ENCODE results near the gene GRIN3A. TPM values are rescaled to one million over a fixed set of nuclear protein-coding genes. Genes with fewer than 3 reads are reported as not detected.

The GRIN3A gene
- total RNA-seq, 4 donors from 2014 or later, result under 0.01 to 0.06 TPM; not detected in 2

DNA sequence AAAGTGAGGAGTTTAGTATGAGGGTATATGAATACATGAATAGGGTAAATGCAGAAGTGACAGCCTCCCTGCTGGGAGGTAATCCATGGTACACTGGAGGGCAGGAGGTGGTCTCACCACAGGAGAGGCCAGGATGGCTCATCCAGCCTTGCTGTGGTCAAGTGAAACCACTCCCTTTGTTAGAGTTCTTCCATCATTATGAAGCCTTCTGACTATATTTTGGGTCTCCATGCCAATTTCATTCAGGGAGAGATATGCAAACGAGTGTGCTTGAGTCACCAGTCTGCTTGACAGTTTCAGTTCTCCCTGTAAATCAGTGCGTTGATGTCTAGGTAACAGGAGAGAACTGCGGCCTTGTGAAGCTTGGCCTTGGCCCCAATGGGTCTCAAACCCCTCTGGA, 160.1 kb downstream of the GRIN3A start:
- Histone ChIP-seq H3K9me3 (no peaks in the 10 kb centered on the region), H3K4me1 (no peaks in the 10 kb centered on the region), H3K4me3 (no peak overlapping the region), H3K27ac (no peak overlapping the region), H3K27me3 (no peaks in the 10 kb centered on the region), H3K36me3 (no peaks in the 10 kb centered on the region)
- intact Hi-C loops (cut with DNase I), result no loop called here
- WGBS, 2 donors, result 56 to 74% methylated on average over 3 of the region's 3 CpGs
- TF ChIP-seq, protein P1, sequence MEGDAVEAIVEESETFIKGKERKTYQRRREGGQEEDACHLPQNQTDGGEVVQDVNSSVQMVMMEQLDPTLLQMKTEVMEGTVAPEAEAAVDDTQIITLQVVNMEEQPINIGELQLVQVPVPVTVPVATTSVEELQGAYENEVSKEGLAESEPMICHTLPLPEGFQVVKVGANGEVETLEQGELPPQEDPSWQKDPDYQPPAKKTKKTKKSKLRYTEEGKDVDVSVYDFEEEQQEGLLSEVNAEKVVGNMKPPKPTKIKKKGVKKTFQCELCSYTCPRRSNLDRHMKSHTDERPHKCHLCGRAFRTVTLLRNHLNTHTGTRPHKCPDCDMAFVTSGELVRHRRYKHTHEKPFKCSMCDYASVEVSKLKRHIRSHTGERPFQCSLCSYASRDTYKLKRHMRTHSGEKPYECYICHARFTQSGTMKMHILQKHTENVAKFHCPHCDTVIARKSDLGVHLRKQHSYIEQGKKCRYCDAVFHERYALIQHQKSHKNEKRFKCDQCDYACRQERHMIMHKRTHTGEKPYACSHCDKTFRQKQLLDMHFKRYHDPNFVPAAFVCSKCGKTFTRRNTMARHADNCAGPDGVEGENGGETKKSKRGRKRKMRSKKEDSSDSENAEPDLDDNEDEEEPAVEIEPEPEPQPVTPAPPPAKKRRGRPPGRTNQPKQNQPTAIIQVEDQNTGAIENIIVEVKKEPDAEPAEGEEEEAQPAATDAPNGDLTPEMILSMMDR (IDR thresholded peaks at IDR 0.05), result no peak
- TF ChIP-seq POLR2A (IDR thresholded peaks at IDR 0.05), result no peak
- DNase-seq, result no peak

GRCh38 chr9:101574731-101575333, 163.6 kb downstream of the GRIN3A start:
- no peaks in the 10 kb centered on the region for H3K4me1 ChIP-seq
- peaks cover 0 to 8% (median 0%) of the 10 kb centered on the region in 3 donors for H3K36me3 ChIP-seq
- intact Hi-C loops (cut with DNase I), result no loop called here
- no peak overlapping the region for H3K4me3 ChIP-seq
- TF ChIP-seq POLR2A (IDR thresholded peaks at IDR 0.05), result no peak
- TF ChIP-seq, protein P1 (IDR thresholded peaks at IDR 0.05), result no peak
- no peak for DNase-seq
- H3K27ac ChIP-seq, result no peak overlapping the region
- H3K9me3 ChIP-seq, result no peaks in the 10 kb centered on the region
- no peaks in the 10 kb centered on the region for H3K27me3 ChIP-seq

DNA sequence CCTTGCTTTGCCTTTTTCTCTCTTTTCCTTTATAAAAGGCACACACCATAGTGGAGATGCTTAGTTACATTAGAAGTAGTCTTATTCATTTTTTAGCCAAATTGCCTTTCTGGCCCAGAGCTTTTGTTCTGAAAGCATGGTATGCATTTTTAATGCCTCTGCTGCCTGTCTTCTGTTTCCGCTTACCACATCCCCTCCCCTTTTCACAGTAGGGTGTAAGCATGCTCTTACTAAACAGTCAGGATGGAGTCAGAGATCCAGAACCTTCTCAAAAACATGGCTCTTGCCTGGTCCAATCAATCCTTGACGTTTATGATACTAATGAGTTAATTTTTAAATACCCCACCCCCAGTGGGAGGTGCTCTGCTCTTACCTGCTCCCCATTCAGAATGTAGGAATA, 166.1 kb downstream of the GRIN3A start:
- 49 to 87% methylated on average over 2 of the region's 2 CpGs for WGBS, 2 donors
- H3K4me1 ChIP-seq, result no peaks in the 10 kb centered on the region
- intact Hi-C loops (cut with DNase I), result no loop called here

DNA sequence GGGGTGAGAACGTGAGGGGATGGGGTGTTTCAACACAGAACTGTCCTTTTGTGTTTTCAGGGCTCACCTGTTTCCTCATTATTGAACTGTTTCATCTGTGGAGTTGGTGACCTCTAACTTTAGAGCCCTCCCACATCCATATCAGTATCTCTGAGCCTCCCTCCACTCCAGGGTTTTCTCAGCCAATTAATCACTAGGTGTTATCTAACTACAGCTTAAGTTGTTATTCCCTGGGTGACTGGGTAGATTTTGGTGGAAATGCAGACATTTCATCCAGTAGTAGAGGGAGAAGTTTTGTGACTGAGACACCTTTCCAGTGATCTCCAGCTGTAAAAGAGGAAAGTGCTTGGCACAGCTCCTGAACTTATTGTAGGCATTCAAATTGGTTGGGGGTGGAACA, 167.3 kb downstream of the GRIN3A start:
- TF ChIP-seq, protein P1 (IDR thresholded peaks at IDR 0.05), result no peak
- no peak for TF ChIP-seq POLR2A (IDR thresholded peaks at IDR 0.05)
- intact Hi-C loops (cut with DNase I), result no loop called here
- Histone ChIP-seq H3K27me3 (no peaks in the 10 kb centered on the region), H3K4me3 (no peak overlapping the region), H3K9me3 (no peaks in the 10 kb centered on the region), H3K27ac (no peak overlapping the region), H3K36me3 (peaks cover 0 to 42% (median 0%) of the 10 kb centered on the region in 3 donors), H3K4me1 (no peaks in the 10 kb centered on the region)
- no peak for DNase-seq
- WGBS, 2 donors, result 64 to 100% methylated on average over 1 of the region's 1 CpG

More for the DNA sequence above, 166.1 kb downstream of the GRIN3A start:
- Histone ChIP-seq H3K27me3 (no peaks in the 10 kb centered on the region), H3K9me3 (no peaks in the 10 kb centered on the region), H3K4me3 (no peak overlapping the region), H3K27ac (no peak overlapping the region), H3K36me3 (peaks cover 0 to 30% (median 0%) of the 10 kb centered on the region in 3 donors)
- no peak for DNase-seq
- TF ChIP-seq, protein P1 (IDR thresholded peaks at IDR 0.05), result no peak
- TF ChIP-seq POLR2A (IDR thresholded peaks at IDR 0.05), result no peak

GRCh38 chr9:101569741-101570501, 168.5 kb downstream of the GRIN3A start:
- Histone ChIP-seq H3K9me3 (no peaks in the 10 kb centered on the region), H3K27me3 (no peaks in the 10 kb centered on the region), H3K4me1 (no peaks in the 10 kb centered on the region), H3K27ac (no peak overlapping the region), H3K4me3 (no peak overlapping the region), H3K36me3 (peaks cover 0 to 54% (median 0%) of the 10 kb centered on the region in 3 donors)
- TF ChIP-seq, protein P1 (IDR thresholded peaks at IDR 0.05), result no peak
- TF ChIP-seq POLR2A (IDR thresholded peaks at IDR 0.05), result no peak
- no peak for DNase-seq
- 74 to 83% methylated on average over 5 of the region's 5 CpGs for whole genome bisulfite sequencing, 2 donors
- intact Hi-C loops (cut with DNase I), result no loop called here

Data from esophagus squamous epithelium (tissue), 5 donors.